Thyroid gland (tissue), 4 donors: ENCODE results near the gene NDP.

Experiments
- CTCF ChIP-seq, 6 experiments: fragments of 200-600 bp in 3 of 6; fragments of 450-650 bp in 3 of 6; sonication (generic) in 3 of 6; IDR thresholded peaks; one replicate each; pipeline ENCODE4 v1.5.1; 2016 to 2019; ENCODE audit warnings: antibody characterized with exemption in 6 of 6, mild to moderate bottlenecking in 2 of 6, inconsistent platforms in 1 of 6, moderate library complexity in 1 of 6
- POLR2A ChIP-seq, 2 donors: fragments of 450-650 bp; IDR thresholded peaks; one replicate each; pipeline ENCODE4 v1.6.1; 2017; ENCODE audit warnings: antibody characterized with exemption in 2 of 2, mild to moderate bottlenecking in 2 of 2, moderate library complexity in 1 of 2

GRCh38 chrX:43940816-43941474, 32.2 kb downstream of the NDP start:
- no peak for TF ChIP-seq CTCF (IDR thresholded peaks at IDR 0.05)
- TF ChIP-seq POLR2A (IDR thresholded peaks at IDR 0.05): no peak
